Mesothelial cell of epicardium (in vitro differentiated cells): ENCODE data around the gene RBSN. TPM values are rescaled to one million over a fixed set of nuclear protein-coding genes. Genes with fewer than 3 reads are reported as not detected.
"Not testable (repeated sequence)": the region's sequence is repeated elsewhere in the genome, so short reads cannot be mapped to it uniquely, and the experiment has no call there.

Source experiments
- DNase-seq, 2 experiments: peaks; one replicate each; pipeline ENCODE4 v3.0.0; 2021; ENCODE audit warnings: low spot score in 2 of 2; ENCODE audit not compliant: unreplicated experiment in 2 of 2
- H3K27ac Mint-ChIP-seq: 2 replicates; pipeline ENCODE4 v1.8.0; 2021; ENCODE audit warnings: mixed read lengths
- H3K27me3 Mint-ChIP-seq: 2 replicates; pipeline ENCODE4 v1.8.0; 2021; ENCODE audit warnings: low read depth, mixed read lengths
- H3K36me3 Mint-ChIP-seq: 2 replicates; pipeline ENCODE4 v1.8.0; 2021; ENCODE audit warnings: mixed read lengths
- H3K4me1 Mint-ChIP-seq: 2 replicates; pipeline ENCODE4 v1.8.0; 2021; ENCODE audit warnings: mixed read lengths
- H3K4me3 Mint-ChIP-seq: 2 replicates; pipeline ENCODE4 v1.8.0; 2021; ENCODE audit warnings: mild to moderate bottlenecking, moderate library complexity, mixed read lengths
- H3K9me3 Mint-ChIP-seq: 2 replicates; pipeline ENCODE4 v1.8.0; 2021; ENCODE audit warnings: mixed read lengths
- CTCF ChIP-seq: fragments of 200-600 bp; sonication (generic); IDR thresholded peaks from one replicate; pipeline ENCODE4 v1.5.0; 2021; ENCODE audit warnings: antibody characterized with exemption; ENCODE audit not compliant: unreplicated experiment
- total RNA-seq: library from RNA; stranded (reverse); gene quantifications from 3 replicates; pipeline ENCODE4 v1.2.1, GENCODE V29; 2021

Gene RBSN
- 35.2 to 38.1 TPM (median 35.8 TPM) in 3 replicates for total RNA-seq

- H3K4me1 Mint-ChIP-seq = peaks cover 15% of the 10 kb centered on the region
- H3K4me3 Mint-ChIP-seq = peak within 1 kb of the TSS; percentile 93
- H3K27ac Mint-ChIP-seq = peak within 1 kb of the TSS; percentile 92
Measured at GRCh38 chr3:15098503-15099363, at the start of gene RBSN. Gene RBSN (minus strand): TSS chr3:15099148. CDS start chr3:15096120, 3,028 bp downstream.

GRCh38 chr3:15148614-15149013 is 49.7 kb upstream of the RBSN start:
- DNase-seq = no peak
- H3K4me3 Mint-ChIP-seq = no peak overlapping the region
- no peak overlapping the region for H3K27ac Mint-ChIP-seq
- H3K27me3 Mint-ChIP-seq = peaks cover 70% of the 10 kb centered on the region
- H3K36me3 Mint-ChIP-seq = no peaks in the 10 kb centered on the region
- H3K9me3 Mint-ChIP-seq = no peaks in the 10 kb centered on the region
- no peaks in the 10 kb centered on the region for H3K4me1 Mint-ChIP-seq
- TF ChIP-seq CTCF = no peak

More at GRCh38 chr3:15098503-15099363, at the start of gene RBSN:
- Mint-ChIP-seq H3K27me3 (no peaks in the 10 kb centered on the region), H3K9me3 (no peaks in the 10 kb centered on the region), H3K36me3 (peaks cover 10% of the 10 kb centered on the region)
- peak; percentile 89 to 94 for DNase-seq
- no peak for TF ChIP-seq CTCF

GRCh38 chr3:15136885-15137284 is 37.9 kb upstream of the RBSN start:
- H3K36me3 Mint-ChIP-seq, H3K27ac Mint-ChIP-seq, DNase-seq, H3K9me3 Mint-ChIP-seq, H3K4me3 Mint-ChIP-seq, H3K4me1 Mint-ChIP-seq: not testable (repeated sequence)
- peaks cover 52% of the 10 kb centered on the region for H3K27me3 Mint-ChIP-seq

GRCh38 chr3:15134968-15135367 is 36.0 kb upstream of the RBSN start:
- not testable (repeated sequence) for H3K36me3 Mint-ChIP-seq, H3K4me1 Mint-ChIP-seq, DNase-seq, H3K27ac Mint-ChIP-seq, H3K4me3 Mint-ChIP-seq, H3K9me3 Mint-ChIP-seq
- peaks cover 54% of the 10 kb centered on the region for H3K27me3 Mint-ChIP-seq

GRCh38 chr3:15128403-15128802 is 29.5 kb upstream of the RBSN start:
- H3K36me3 Mint-ChIP-seq, H3K9me3 Mint-ChIP-seq, H3K27ac Mint-ChIP-seq, H3K4me1 Mint-ChIP-seq, DNase-seq, H3K4me3 Mint-ChIP-seq: not testable (repeated sequence)
- H3K27me3 Mint-ChIP-seq = peaks cover 47% of the 10 kb centered on the region

- not testable (repeated sequence) for H3K4me3 Mint-ChIP-seq, H3K4me1 Mint-ChIP-seq
Measured at GRCh38 chr3:15126975-15127374, 28.0 kb upstream of the RBSN start.

GRCh38 chr3:15122398-15122797 is 23.4 kb upstream of the RBSN start:
- Mint-ChIP-seq H3K27ac (no peak overlapping the region), H3K27me3 (peaks cover 40% of the 10 kb centered on the region), H3K4me1 (no peaks in the 10 kb centered on the region)

More at GRCh38 chr3:15126975-15127374, 28.0 kb upstream of the RBSN start:
- DNase-seq, H3K9me3 Mint-ChIP-seq, H3K27ac Mint-ChIP-seq, H3K36me3 Mint-ChIP-seq: not testable (repeated sequence)
- peaks cover 38% of the 10 kb centered on the region for H3K27me3 Mint-ChIP-seq

More at GRCh38 chr3:15122398-15122797, 23.4 kb upstream of the RBSN start:
- no peaks in the 10 kb centered on the region for H3K9me3 Mint-ChIP-seq
- no peaks in the 10 kb centered on the region for H3K36me3 Mint-ChIP-seq
- H3K4me3 Mint-ChIP-seq = no peak overlapping the region
- DNase-seq = no peak
- no peak for TF ChIP-seq CTCF
